ENCODE measurements around the gene IRF2BP2.

IRF2BP2 gene

DNA sequence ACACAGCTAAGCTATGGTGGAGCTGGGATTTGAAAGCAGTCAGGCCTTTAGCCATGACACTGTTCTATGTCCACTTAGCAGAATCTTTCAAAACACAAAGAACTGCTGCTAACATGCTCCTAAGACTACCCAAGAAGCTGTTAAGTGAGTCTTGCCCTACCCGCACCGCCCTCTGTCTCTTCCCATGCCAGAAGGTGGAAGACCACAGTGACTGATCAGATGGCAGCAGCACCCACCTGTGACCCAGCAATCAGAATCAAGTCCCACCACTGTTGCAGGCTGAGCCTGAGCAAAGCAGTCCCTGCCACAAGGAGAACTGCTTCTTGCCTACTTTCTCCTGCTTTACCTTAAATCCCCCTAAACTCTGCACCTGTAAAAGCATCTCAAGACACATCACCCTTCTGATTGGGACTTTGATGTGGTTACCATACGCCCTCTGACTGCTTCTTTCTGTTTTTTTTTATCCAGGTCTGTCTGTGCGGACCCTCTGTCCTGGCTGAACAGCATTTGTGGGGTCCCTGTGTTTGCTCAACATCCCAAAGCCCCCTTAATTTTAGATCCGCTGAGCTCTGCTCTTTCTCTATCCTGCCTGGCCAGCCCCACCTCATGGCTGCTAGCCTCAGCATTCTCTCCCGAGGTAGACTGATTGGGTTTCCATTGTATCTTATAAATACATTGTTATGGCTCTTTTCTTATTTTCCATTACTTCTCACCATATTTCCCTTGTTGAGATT is 16.0 kb downstream of the IRF2BP2 start:
- TF ChIP-seq TAF1 (IDR thresholded peaks at IDR 0.05; ENCODE audit: low read depth) (no peak), TEAD4 (IDR thresholded peaks at IDR 0.05) (no peak), YY1 (IDR thresholded peaks at IDR 0.05; ENCODE audit: low read depth) (no peak), EGR1 (IDR thresholded peaks at IDR 0.05) (no peak), USF1 (IDR thresholded peaks at IDR 0.05) (no peak), FOXM1 (IDR thresholded peaks at IDR 0.05; ENCODE audit: borderline replicate concordance, low read depth) (no peak), EP300 (IDR thresholded peaks at IDR 0.05; ENCODE audit: borderline replicate concordance) (no peak), CEBPB (IDR thresholded peaks at IDR 0.05) (no peak), MAX (IDR thresholded peaks at IDR 0.05) (no peak), NFIC (IDR thresholded peaks at IDR 0.05) (no peak), CREB1 (IDR thresholded peaks at IDR 0.05; ENCODE audit: low read depth) (no peak), ZBTB7A (IDR thresholded peaks at IDR 0.05; ENCODE audit: low read depth) (no peak), RAD21 (IDR thresholded peaks at IDR 0.05; ENCODE audit: low read depth) (no peak), TCF12 (IDR thresholded peaks at IDR 0.05; ENCODE audit: low read depth) (no peak)
- TF ChIP-seq, protein P1, sequence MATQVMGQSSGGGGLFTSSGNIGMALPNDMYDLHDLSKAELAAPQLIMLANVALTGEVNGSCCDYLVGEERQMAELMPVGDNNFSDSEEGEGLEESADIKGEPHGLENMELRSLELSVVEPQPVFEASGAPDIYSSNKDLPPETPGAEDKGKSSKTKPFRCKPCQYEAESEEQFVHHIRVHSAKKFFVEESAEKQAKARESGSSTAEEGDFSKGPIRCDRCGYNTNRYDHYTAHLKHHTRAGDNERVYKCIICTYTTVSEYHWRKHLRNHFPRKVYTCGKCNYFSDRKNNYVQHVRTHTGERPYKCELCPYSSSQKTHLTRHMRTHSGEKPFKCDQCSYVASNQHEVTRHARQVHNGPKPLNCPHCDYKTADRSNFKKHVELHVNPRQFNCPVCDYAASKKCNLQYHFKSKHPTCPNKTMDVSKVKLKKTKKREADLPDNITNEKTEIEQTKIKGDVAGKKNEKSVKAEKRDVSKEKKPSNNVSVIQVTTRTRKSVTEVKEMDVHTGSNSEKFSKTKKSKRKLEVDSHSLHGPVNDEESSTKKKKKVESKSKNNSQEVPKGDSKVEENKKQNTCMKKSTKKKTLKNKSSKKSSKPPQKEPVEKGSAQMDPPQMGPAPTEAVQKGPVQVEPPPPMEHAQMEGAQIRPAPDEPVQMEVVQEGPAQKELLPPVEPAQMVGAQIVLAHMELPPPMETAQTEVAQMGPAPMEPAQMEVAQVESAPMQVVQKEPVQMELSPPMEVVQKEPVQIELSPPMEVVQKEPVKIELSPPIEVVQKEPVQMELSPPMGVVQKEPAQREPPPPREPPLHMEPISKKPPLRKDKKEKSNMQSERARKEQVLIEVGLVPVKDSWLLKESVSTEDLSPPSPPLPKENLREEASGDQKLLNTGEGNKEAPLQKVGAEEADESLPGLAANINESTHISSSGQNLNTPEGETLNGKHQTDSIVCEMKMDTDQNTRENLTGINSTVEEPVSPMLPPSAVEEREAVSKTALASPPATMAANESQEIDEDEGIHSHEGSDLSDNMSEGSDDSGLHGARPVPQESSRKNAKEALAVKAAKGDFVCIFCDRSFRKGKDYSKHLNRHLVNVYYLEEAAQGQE (IDR thresholded peaks at IDR 0.05; ENCODE audit: low read depth), result no peak

GRCh38 chr1:234593109-234593508 is 16.9 kb downstream of the IRF2BP2 start:
- no peak for TF ChIP-seq TCF12 (IDR thresholded peaks at IDR 0.05; ENCODE audit: low read depth)
- TF ChIP-seq NFIC (IDR thresholded peaks at IDR 0.05), result no peak
- no peak for TF ChIP-seq EGR1 (IDR thresholded peaks at IDR 0.05)
- no peak for TF ChIP-seq RAD21 (IDR thresholded peaks at IDR 0.05; ENCODE audit: low read depth)
- no peak for TF ChIP-seq EP300 (IDR thresholded peaks at IDR 0.05; ENCODE audit: borderline replicate concordance)
- TF ChIP-seq FOXM1 (IDR thresholded peaks at IDR 0.05; ENCODE audit: borderline replicate concordance, low read depth), result no peak
- TF ChIP-seq CEBPB (IDR thresholded peaks at IDR 0.05), result no peak
- no peak for TF ChIP-seq CREB1 (IDR thresholded peaks at IDR 0.05; ENCODE audit: low read depth)
- TF ChIP-seq, protein P1 (IDR thresholded peaks at IDR 0.05; ENCODE audit: low read depth), result no peak
- TF ChIP-seq YY1 (IDR thresholded peaks at IDR 0.05; ENCODE audit: low read depth), result no peak
- no peak for TF ChIP-seq USF1 (IDR thresholded peaks at IDR 0.05)
- TF ChIP-seq TAF1 (IDR thresholded peaks at IDR 0.05; ENCODE audit: low read depth), result no peak
- TF ChIP-seq ZBTB7A (IDR thresholded peaks at IDR 0.05; ENCODE audit: low read depth), result no peak
- TF ChIP-seq MAX (IDR thresholded peaks at IDR 0.05), result no peak
- TF ChIP-seq TEAD4 (IDR thresholded peaks at IDR 0.05), result no peak

- TF ChIP-seq RAD21 (IDR thresholded peaks at IDR 0.05; ENCODE audit: low read depth) (peak; percentile 27; the same call in 1 of the 2 replicates), FOXM1 (IDR thresholded peaks at IDR 0.05; ENCODE audit: borderline replicate concordance, low read depth) (no peak)
Observed at GRCh38 chr1:234592240-234592639, 17.7 kb downstream of the IRF2BP2 start.

GRCh38 chr1:234591131-234591530 is 18.8 kb downstream of the IRF2BP2 start:
- TF ChIP-seq EP300 (IDR thresholded peaks at IDR 0.05; ENCODE audit: borderline replicate concordance) (no peak), EGR1 (IDR thresholded peaks at IDR 0.05) (no peak), USF1 (IDR thresholded peaks at IDR 0.05) (no peak), TAF1 (IDR thresholded peaks at IDR 0.05; ENCODE audit: low read depth) (no peak), CEBPB (IDR thresholded peaks at IDR 0.05) (no peak), MAX (IDR thresholded peaks at IDR 0.05) (no peak), CREB1 (IDR thresholded peaks at IDR 0.05; ENCODE audit: low read depth) (no peak), YY1 (IDR thresholded peaks at IDR 0.05; ENCODE audit: low read depth) (no peak), TEAD4 (IDR thresholded peaks at IDR 0.05) (no peak), RAD21 (IDR thresholded peaks at IDR 0.05; ENCODE audit: low read depth) (no peak), TCF12 (IDR thresholded peaks at IDR 0.05; ENCODE audit: low read depth) (no peak)
- TF ChIP-seq, protein P1 (IDR thresholded peaks at IDR 0.05; ENCODE audit: low read depth), result no peak
